ENCODE data around the gene COL5A2. TPM values are rescaled to one million over a fixed set of nuclear protein-coding genes. Genes with fewer than 3 reads are reported as not detected.

Gene COL5A2
- total RNA-seq = 9.6 and 23.5 TPM in 2 replicates

GRCh38 chr2:189179570-189179950 is at the start of gene COL5A2:
Gene COL5A2, minus strand, starts transcription at chr2:189179761. Its CDS starts 157 bp downstream, at chr2:189179604.

Other genes starting within 250 kb of the COL5A2 start
- under 0.01 and 11.2 TPM in 2 replicates for gene COL3A1, start 205.4 kb downstream of the COL5A2 start, total RNA-seq